CD14-positive monocyte (primary cell): ENCODE results near the gene TMA7. TPM values are rescaled to one million over a fixed set of nuclear protein-coding genes. Genes with fewer than 3 reads are reported as not detected.
"Not testable (repeated sequence)": the region's sequence is repeated elsewhere in the genome, so short reads cannot be mapped to it uniquely, and the experiment has no call there.

Experiments used
- DNase-seq, 3 donors: peaks; one replicate each; pipeline ENCODE4 v3.0.0-alpha.2; 2011 to 2022
- H2AFZ ChIP-seq: 2 replicates; pipeline ENCODE4 v1.6.0; 2012; ENCODE audit warnings: mild to moderate bottlenecking, low read depth, low read length, inconsistent platforms; ENCODE audit not compliant: insufficient read depth, poor library complexity, severe bottlenecking
- H3K27ac ChIP-seq, 2 donors: 1 replicate in 1 of 2; 2 replicates in 1 of 2; pipeline ENCODE4 v1.5.1; 2012 to 2013; ENCODE audit warnings: low read length in 2 of 2, control low read depth in 1 of 2, inconsistent platforms in 1 of 2, low read depth in 1 of 2, mild to moderate bottlenecking in 1 of 2
- H3K27me3 ChIP-seq, 2 donors: one replicate each; pipeline versions ENCODE4 v1.6.0 to v1.6.1; 2011 to 2013; ENCODE audit warnings: low read length in 2 of 2; ENCODE audit not compliant: control insufficient read depth in 2 of 2, insufficient read depth in 2 of 2
- H3K36me3 ChIP-seq, 2 donors: replicated peaks in 1 of 2; 1 replicate in 1 of 2; 2 replicates in 1 of 2; pipeline versions ENCODE4 v1.5.1 to v1.6.1; 2012 to 2013; ENCODE audit warnings: low read length in 2 of 2, control low read depth in 1 of 2, inconsistent platforms in 1 of 2, mild to moderate bottlenecking in 1 of 2; ENCODE audit not compliant: insufficient read depth in 2 of 2, control insufficient read depth in 1 of 2
- H3K4me1 ChIP-seq, 2 donors: 1 replicate in 1 of 2; 2 replicates in 1 of 2; pipeline versions ENCODE4 v1.5.1 to v1.6.1; 2012 to 2013; ENCODE audit warnings: low read length in 2 of 2, control low read depth in 1 of 2, inconsistent platforms in 1 of 2, mild to moderate bottlenecking in 1 of 2, moderate library complexity in 1 of 2; ENCODE audit not compliant: insufficient read depth in 2 of 2, control insufficient read depth in 1 of 2
- H3K4me2 ChIP-seq: replicated peaks from 2 replicates; pipeline ENCODE3; 2012; ENCODE audit warnings: low read length, moderate library complexity, mild to moderate bottlenecking; ENCODE audit not compliant: poor library complexity, severe bottlenecking; ENCODE audit errors: extremely low read depth
- H3K4me3 ChIP-seq, 3 experiments: fragments of 200-600 bp in 1 of 3; sonication (generic) in 1 of 3; replicated peaks in 1 of 3; 1 replicate in 2 of 3; 2 replicates in 1 of 3; pipeline ENCODE4 v1.5.1; 2011 to 2013; ENCODE audit warnings: low read length in 3 of 3, mild to moderate bottlenecking in 3 of 3, control low read depth in 2 of 3, low read depth in 2 of 3, inconsistent platforms in 1 of 3, moderate library complexity in 1 of 3
- H3K79me2 ChIP-seq: 2 replicates; pipeline ENCODE4 v1.6.0; 2012; ENCODE audit warnings: mild to moderate bottlenecking, control low read depth, inconsistent platforms, low read length, moderate library complexity; ENCODE audit not compliant: insufficient read depth
- H3K9ac ChIP-seq: 2 replicates; pipeline ENCODE4 v1.6.0; 2017; ENCODE audit warnings: low read length, mild to moderate bottlenecking; ENCODE audit not compliant: insufficient read depth, poor library complexity, severe bottlenecking
- H3K9me3 ChIP-seq, 2 donors: replicated peaks in 1 of 2; 1 replicate in 1 of 2; 2 replicates in 1 of 2; pipeline versions ENCODE4 v1.5.1 to v1.6.1; 2012 to 2013; ENCODE audit warnings: low read length in 2 of 2, control low read depth in 1 of 2; ENCODE audit not compliant: control insufficient read depth in 1 of 2, insufficient read depth in 1 of 2
- H4K20me1 ChIP-seq: 2 replicates; pipeline ENCODE4 v1.6.0; 2012; ENCODE audit warnings: mild to moderate bottlenecking, low read length, control low read depth, moderate library complexity; ENCODE audit not compliant: insufficient read depth
- H3K27ac Mint-ChIP-seq, 7 donors: one replicate each; pipeline ENCODE4 v1.8.0; 2020; ENCODE audit warnings: mild to moderate bottlenecking in 7 of 7, mixed read lengths in 7 of 7, moderate library complexity in 6 of 7, inconsistent platforms in 2 of 7
- H3K27me3 Mint-ChIP-seq, 3 donors: one replicate each; pipeline ENCODE4 v1.8.0; 2021 to 2022; ENCODE audit warnings: low read depth in 3 of 3, mild to moderate bottlenecking in 3 of 3, mixed read lengths in 3 of 3, moderate library complexity in 3 of 3, inconsistent platforms in 1 of 3
- H3K36me3 Mint-ChIP-seq, 2 donors: one replicate each; pipeline ENCODE4 v1.8.0; 2020; ENCODE audit warnings: mixed read lengths in 2 of 2, inconsistent platforms in 1 of 2, mild to moderate bottlenecking in 1 of 2
- H3K4me1 Mint-ChIP-seq: one replicate; pipeline ENCODE4 v1.8.0; 2020; ENCODE audit warnings: mild to moderate bottlenecking, mixed read lengths
- H3K4me3 Mint-ChIP-seq, 2 donors: one replicate each; pipeline ENCODE4 v1.8.0; 2020; ENCODE audit warnings: mild to moderate bottlenecking in 2 of 2, mixed read lengths in 2 of 2, moderate library complexity in 1 of 2
- H3K9me3 Mint-ChIP-seq, 7 donors: one replicate each; pipeline ENCODE4 v1.8.0; 2020 to 2022; ENCODE audit warnings: mixed read lengths in 7 of 7, mild to moderate bottlenecking in 6 of 7, moderate library complexity in 6 of 7, inconsistent platforms in 2 of 7
- WGBS: methylation state at CpG from one replicate; pipeline ENCODE4 v1.1.5; 2013; ENCODE audit warnings: missing lambda C conversion rate; ENCODE audit not compliant: insufficient coverage; 5-methylcytosine and 5-hydroxymethylcytosine counted together
- intact Hi-C, 2 donors: fragments of 100-400 bp; cut with micrococcal nuclease; formaldehyde crosslinking; loops; one replicate each; pipeline versions ENCODE4 v1.15.0 to v1.15.1; 2023
- polyA plus RNA-seq, 3 donors: library from polyadenylated mRNA; depleted of rRNA in 1 of 3; unstranded in 2 of 3; stranded (reverse) in 1 of 3; fragments of 300-500 nt in 2 of 3; fragments of >200 nt in 1 of 3; fragmentation: Illumina TruSeq in 2 of 3; gene quantifications; 1 replicate in 2 of 3; 2 replicates in 1 of 3; pipeline ENCODE4 v1.2.3, GENCODE V29; 2012 to 2021
- TF ChIP-seq, protein P1 (sequence below): fragments of 200-600 bp; IDR thresholded peaks from one replicate; pipeline ENCODE4 v1.8.0; 2022; ENCODE audit warnings: antibody characterized with exemption, mild to moderate bottlenecking

TMA7 gene
- polyA plus RNA-seq, 3 donors: 301 to 559 (median 478) TPM

DNA sequence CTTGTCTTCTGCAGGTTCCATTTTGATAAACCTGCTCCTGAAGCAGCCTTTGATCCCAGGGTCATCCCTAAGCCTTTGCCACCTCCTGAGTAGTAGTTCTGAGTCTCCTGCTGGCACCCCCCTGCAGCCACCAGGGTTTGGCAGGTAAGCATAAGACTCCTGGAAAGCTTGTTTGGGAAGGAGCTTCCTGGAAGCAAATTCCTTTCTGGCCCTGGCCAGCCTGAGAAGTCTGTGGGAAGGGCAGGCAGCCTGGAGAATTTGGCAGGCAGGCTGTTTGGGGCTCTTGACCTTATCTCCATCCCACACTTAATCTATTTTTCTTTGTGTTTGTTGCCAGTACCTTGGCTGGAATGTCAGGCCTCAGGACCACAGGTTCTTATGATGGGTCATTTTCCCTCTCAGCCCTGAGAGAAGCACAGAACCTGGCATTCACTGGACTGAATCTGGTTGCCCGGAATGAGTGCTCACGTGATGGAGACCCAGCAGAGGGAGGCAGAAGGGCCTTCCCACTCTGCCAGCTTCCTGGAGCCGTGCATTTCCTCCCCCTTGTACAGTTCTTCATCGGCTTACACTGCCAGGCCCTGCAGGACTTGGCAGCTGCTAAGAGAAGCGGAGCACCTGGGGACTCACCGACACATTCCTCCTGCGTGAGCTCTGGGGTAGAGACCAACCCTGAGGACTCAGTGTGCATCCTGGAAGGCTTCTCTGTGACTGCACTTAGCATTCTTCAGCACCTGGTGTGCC lies 19.9 kb downstream of the TMA7 start:
- 97% methylated on average over 7 of the region's 7 CpGs for WGBS
- H4K20me1 ChIP-seq: no peaks in the 10 kb centered on the region

DNA sequence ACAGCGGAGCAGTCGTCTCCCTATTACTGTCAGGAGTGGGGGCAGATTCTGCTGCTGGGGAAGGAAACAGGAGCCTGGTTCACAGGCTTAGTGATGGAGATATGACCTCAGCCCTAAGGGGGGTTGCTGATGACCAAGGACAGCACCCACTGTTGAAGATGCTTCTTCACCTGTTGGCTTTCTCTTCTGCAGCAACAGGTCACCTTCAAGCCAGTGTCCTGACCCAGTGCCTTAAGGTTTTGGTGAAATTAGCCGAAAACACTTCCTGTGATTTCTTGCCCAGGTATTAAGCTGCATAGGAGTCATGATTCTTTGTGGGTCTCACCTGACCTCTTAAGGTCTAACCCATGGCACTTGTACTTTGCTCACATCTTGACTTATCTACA lies 20.5 kb downstream of the TMA7 start:
- H3K9me3 ChIP-seq: no peaks in the 10 kb centered on the region
- intact Hi-C loops: loop anchor here (10.0 kb wide), 2 partner anchors 174 to 224 kb away; partner anchors contain the start of genes SLC26A6 (in 2 of the 2) and NCKIPSD (in 1 of the 2)
- H3K79me2 ChIP-seq: no peaks in the 10 kb centered on the region
- no peaks in the 10 kb centered on the region for H4K20me1 ChIP-seq
- no peak overlapping the region for H3K4me2 ChIP-seq
- H3K36me3 ChIP-seq: peaks cover 43 to 58% of the 10 kb centered on the region in 2 donors
- H3K4me3 Mint-ChIP-seq: no peak overlapping the region
- no peak overlapping the region for H3K4me3 ChIP-seq
- no peak overlapping the region for H3K9ac ChIP-seq
- H2AFZ ChIP-seq: no peak overlapping the region
- peaks cover 5% of the 10 kb centered on the region for H3K4me1 Mint-ChIP-seq
- TF ChIP-seq, protein P1, sequence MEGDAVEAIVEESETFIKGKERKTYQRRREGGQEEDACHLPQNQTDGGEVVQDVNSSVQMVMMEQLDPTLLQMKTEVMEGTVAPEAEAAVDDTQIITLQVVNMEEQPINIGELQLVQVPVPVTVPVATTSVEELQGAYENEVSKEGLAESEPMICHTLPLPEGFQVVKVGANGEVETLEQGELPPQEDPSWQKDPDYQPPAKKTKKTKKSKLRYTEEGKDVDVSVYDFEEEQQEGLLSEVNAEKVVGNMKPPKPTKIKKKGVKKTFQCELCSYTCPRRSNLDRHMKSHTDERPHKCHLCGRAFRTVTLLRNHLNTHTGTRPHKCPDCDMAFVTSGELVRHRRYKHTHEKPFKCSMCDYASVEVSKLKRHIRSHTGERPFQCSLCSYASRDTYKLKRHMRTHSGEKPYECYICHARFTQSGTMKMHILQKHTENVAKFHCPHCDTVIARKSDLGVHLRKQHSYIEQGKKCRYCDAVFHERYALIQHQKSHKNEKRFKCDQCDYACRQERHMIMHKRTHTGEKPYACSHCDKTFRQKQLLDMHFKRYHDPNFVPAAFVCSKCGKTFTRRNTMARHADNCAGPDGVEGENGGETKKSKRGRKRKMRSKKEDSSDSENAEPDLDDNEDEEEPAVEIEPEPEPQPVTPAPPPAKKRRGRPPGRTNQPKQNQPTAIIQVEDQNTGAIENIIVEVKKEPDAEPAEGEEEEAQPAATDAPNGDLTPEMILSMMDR: no peak
- no peaks in the 10 kb centered on the region for H3K27me3 ChIP-seq
- H3K36me3 Mint-ChIP-seq: peaks cover 31 to 62% of the 10 kb centered on the region in 2 donors
- peaks cover 0 to 2% (median 0%) of the 10 kb centered on the region in 3 donors for H3K27me3 Mint-ChIP-seq
- DNase-seq: no peak
- no peak overlapping the region for H3K27ac Mint-ChIP-seq
- H3K9me3 Mint-ChIP-seq: no peaks in the 10 kb centered on the region
- H3K27ac ChIP-seq: no peak overlapping the region
- 100% methylated on average over 2 of the region's 3 CpGs for WGBS
- H3K4me1 ChIP-seq: peaks cover 7% of the 10 kb centered on the region in 2 donors

More for the DNA sequence above, 19.9 kb downstream of the TMA7 start:
- Mint-ChIP-seq H3K27ac (no peak overlapping the region), H3K36me3 (peaks cover 36 to 67% of the 10 kb centered on the region in 2 donors), H3K4me3 (no peak overlapping the region), H3K9me3 (no peaks in the 10 kb centered on the region), H3K4me1 (no peaks in the 10 kb centered on the region), H3K27me3 (peaks cover 0 to 2% (median 0%) of the 10 kb centered on the region in 3 donors)
- Histone ChIP-seq H2AFZ (no peak overlapping the region), H3K27ac (no peak overlapping the region), H3K4me2 (no peak overlapping the region), H3K27me3 (no peaks in the 10 kb centered on the region), H3K9ac (no peak overlapping the region), H3K4me3 (no peak overlapping the region), H3K4me1 (peaks cover 2% of the 10 kb centered on the region in 2 donors), H3K79me2 (no peaks in the 10 kb centered on the region), H3K36me3 (peaks cover 43 to 64% of the 10 kb centered on the region in 2 donors), H3K9me3 (no peaks in the 10 kb centered on the region)
- intact Hi-C loops: loop anchor here (10.0 kb wide), 2 partner anchors 175 to 225 kb away; partner anchors contain the start of genes SLC26A6 (in 2 of the 2) and NCKIPSD (in 1 of the 2)
- TF ChIP-seq, protein P1: no peak
- no peak for DNase-seq

DNA sequence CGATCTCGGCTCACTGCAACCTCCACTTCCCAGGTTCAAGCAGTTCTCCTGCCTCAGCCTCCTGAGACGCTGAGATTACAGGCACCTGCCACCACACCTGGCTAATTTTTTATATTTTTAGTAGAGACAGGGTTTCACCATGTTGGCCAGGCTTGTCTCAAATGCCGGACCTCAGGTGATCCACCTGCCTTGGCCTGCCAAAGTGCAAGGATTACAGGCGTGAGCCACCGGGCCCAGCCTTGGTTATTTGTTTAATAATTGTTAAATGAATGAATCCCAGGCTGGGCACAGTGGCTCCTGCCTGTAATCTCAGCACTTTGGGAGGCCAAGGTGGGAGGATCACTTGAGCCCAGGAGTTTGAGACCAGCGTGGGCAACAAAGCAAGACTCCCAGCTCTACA lies 21.7 kb downstream of the TMA7 start:
- 100% methylated on average over 3 of the region's 7 CpGs for WGBS
- not testable (repeated sequence) for H3K9me3 ChIP-seq, H3K27me3 ChIP-seq, H2AFZ ChIP-seq, H3K4me1 Mint-ChIP-seq, H3K27ac ChIP-seq, DNase-seq, H4K20me1 ChIP-seq, H3K4me3 Mint-ChIP-seq, H3K9ac ChIP-seq, H3K4me2 ChIP-seq, H3K27ac Mint-ChIP-seq, H3K79me2 ChIP-seq, H3K9me3 Mint-ChIP-seq, H3K27me3 Mint-ChIP-seq, H3K4me3 ChIP-seq
- H3K4me1 ChIP-seq: peaks cover 11 to 12% of the 10 kb centered on the region in 2 donors
- H3K36me3 Mint-ChIP-seq: peaks cover 26 to 54% of the 10 kb centered on the region in 2 donors
- intact Hi-C loops: loop anchor here (10.0 kb wide), 2 partner anchors 173 to 223 kb away; partner anchors contain the start of genes SLC26A6 (in 2 of the 2) and NCKIPSD (in 1 of the 2)
- peaks cover 37 to 48% of the 10 kb centered on the region in 2 donors for H3K36me3 ChIP-seq
